DMS79 (cell line): ENCODE measurements around the gene C16orf82.

Source experiments
- DNase-seq: peaks from one replicate; lab custom pipeline; 2025; lab: John Stamatoyannopoulos, UW

C16orf82 gene

GRCh38 chr16:27088216-27088615, 21.5 kb downstream of the C16orf82 start:
- DNase-seq: no peak

- DNase-seq: no peak
Observed at GRCh38 chr16:27096375-27096774, 29.6 kb downstream of the C16orf82 start.

- DNase-seq: no peak
Observed at GRCh38 chr16:27097800-27098230, 31.1 kb downstream of the C16orf82 start.

- no peak for DNase-seq
Observed at GRCh38 chr16:27098366-27099049, 31.8 kb downstream of the C16orf82 start.

- DNase-seq: no peak
Observed at GRCh38 chr16:27102701-27103575, 36.2 kb downstream of the C16orf82 start.

- DNase-seq: no peak
Observed at GRCh38 chr16:27103954-27104353, 37.2 kb downstream of the C16orf82 start.

- DNase-seq: no peak
Observed at GRCh38 chr16:27106305-27106704, 39.6 kb downstream of the C16orf82 start.

GRCh38 chr16:27107185-27107592, 40.5 kb downstream of the C16orf82 start:
- no peak for DNase-seq

- DNase-seq: no peak
Observed at GRCh38 chr16:27108051-27108770, 41.5 kb downstream of the C16orf82 start.

- no peak for DNase-seq
Observed at GRCh38 chr16:27108826-27109665, 42.3 kb downstream of the C16orf82 start.

GRCh38 chr16:27109666-27110523, 43.2 kb downstream of the C16orf82 start:
- peak; percentile 14 for DNase-seq

GRCh38 chr16:27110524-27110896, 43.8 kb downstream of the C16orf82 start:
- no peak for DNase-seq

- DNase-seq: no peak
Observed at GRCh38 chr16:27111486-27111885, 44.8 kb downstream of the C16orf82 start.

GRCh38 chr16:27112093-27112811, 45.5 kb downstream of the C16orf82 start:
- DNase-seq: no peak

GRCh38 chr16:27113341-27113841, 46.7 kb downstream of the C16orf82 start:
- DNase-seq: no peak

- no peak for DNase-seq
Observed at GRCh38 chr16:27114006-27114405, 47.3 kb downstream of the C16orf82 start.

- no peak for DNase-seq
Observed at GRCh38 chr16:27118526-27118925, 51.8 kb downstream of the C16orf82 start.
